KMS-11 (cell line): ENCODE data around the gene PRKACA.

Source experiments
- H2AFZ ChIP-seq: fragments of 200-600 bp; sonication (generic); 2 replicates; pipeline ENCODE4 v1.6.1; 2016; ENCODE audit warnings: antibody characterized with exemption, mixed run types, low read depth
- H3K27ac ChIP-seq: fragments of 200-600 bp; sonication (generic); 2 replicates; pipeline ENCODE4 v1.6.1; 2016; ENCODE audit warnings: mild to moderate bottlenecking, mixed run types
- H3K27me3 ChIP-seq: fragments of 200-600 bp; sonication (generic); 2 replicates; pipeline ENCODE4 v1.6.1; 2017; ENCODE audit warnings: mild to moderate bottlenecking, low read depth, mixed run types, moderate library complexity; ENCODE audit not compliant: insufficient read depth
- H3K36me3 ChIP-seq: fragments of 200-600 bp; sonication (generic); 2 replicates; pipeline ENCODE4 v1.6.1; 2017; ENCODE audit warnings: mild to moderate bottlenecking, mixed run types; ENCODE audit not compliant: insufficient read depth
- H3K4me1 ChIP-seq: fragments of 200-600 bp; sonication (generic); 2 replicates; pipeline ENCODE4 v1.6.1; 2016; ENCODE audit warnings: mild to moderate bottlenecking, low read depth, mixed run types; ENCODE audit not compliant: poor library complexity, severe bottlenecking
- H3K4me2 ChIP-seq: fragments of 200-600 bp; sonication (generic); 2 replicates; pipeline ENCODE4 v1.7.0; 2016; ENCODE audit warnings: mild to moderate bottlenecking, mixed run types
- H3K4me3 ChIP-seq: fragments of 200-600 bp; sonication (generic); IDR thresholded peaks from 2 replicates; pipeline ENCODE4 v1.6.1; 2017; ENCODE audit warnings: low read depth, low read length, mixed read lengths; ENCODE audit not compliant: insufficient read depth
- H3K79me2 ChIP-seq: fragments of 200-600 bp; sonication (generic); 2 replicates; pipeline ENCODE4 v1.6.1; 2016; ENCODE audit warnings: low read depth, mixed run types; ENCODE audit not compliant: insufficient read depth
- H3K9ac ChIP-seq: fragments of 200-600 bp; sonication (generic); 2 replicates; pipeline ENCODE4 v1.6.1; 2016; ENCODE audit warnings: mild to moderate bottlenecking, mixed run types
- H4K20me1 ChIP-seq: fragments of 200-600 bp; sonication (generic); 2 replicates; pipeline ENCODE4 v1.6.1; 2016; ENCODE audit warnings: mild to moderate bottlenecking, mixed run types; ENCODE audit not compliant: insufficient read depth
- TF ChIP-seq, protein P1 (sequence below): fragments of 200-600 bp; sonication (generic); conservative IDR thresholded peaks from 2 replicates; pipeline ENCODE4 v1.6.1; 2017; ENCODE audit warnings: low read depth, mild to moderate bottlenecking, antibody characterized with exemption, low read length, moderate library complexity, mixed read lengths

PRKACA gene

GRCh38 chr19:14117668-14118164, at the start of gene PRKACA:
Gene PRKACA, minus strand, starts transcription at chr19:14117762. Its CDS starts 215 bp downstream, at chr19:14117547.
- Histone ChIP-seq H3K27me3 (no peaks in the 10 kb centered on the region), H3K27ac (no peak within 1 kb of the TSS), H3K4me3 (no peak within 1 kb of the TSS), H4K20me1 (no peaks in the 10 kb centered on the region), H3K4me2 (peak within 1 kb of the TSS; percentile 82), H3K9ac (peak within 1 kb of the TSS; percentile 18; the same call in 1 of the 2 replicates), H3K36me3 (no peaks in the 10 kb centered on the region), H2AFZ (peak within 1 kb of the TSS; percentile 34; the same call in 1 of the 2 replicates), H3K79me2 (no peaks in the 10 kb centered on the region; the same call in 1 of the 2 replicates), H3K4me1 (peaks cover 10% of the 10 kb centered on the region)
- TF ChIP-seq, protein P1, sequence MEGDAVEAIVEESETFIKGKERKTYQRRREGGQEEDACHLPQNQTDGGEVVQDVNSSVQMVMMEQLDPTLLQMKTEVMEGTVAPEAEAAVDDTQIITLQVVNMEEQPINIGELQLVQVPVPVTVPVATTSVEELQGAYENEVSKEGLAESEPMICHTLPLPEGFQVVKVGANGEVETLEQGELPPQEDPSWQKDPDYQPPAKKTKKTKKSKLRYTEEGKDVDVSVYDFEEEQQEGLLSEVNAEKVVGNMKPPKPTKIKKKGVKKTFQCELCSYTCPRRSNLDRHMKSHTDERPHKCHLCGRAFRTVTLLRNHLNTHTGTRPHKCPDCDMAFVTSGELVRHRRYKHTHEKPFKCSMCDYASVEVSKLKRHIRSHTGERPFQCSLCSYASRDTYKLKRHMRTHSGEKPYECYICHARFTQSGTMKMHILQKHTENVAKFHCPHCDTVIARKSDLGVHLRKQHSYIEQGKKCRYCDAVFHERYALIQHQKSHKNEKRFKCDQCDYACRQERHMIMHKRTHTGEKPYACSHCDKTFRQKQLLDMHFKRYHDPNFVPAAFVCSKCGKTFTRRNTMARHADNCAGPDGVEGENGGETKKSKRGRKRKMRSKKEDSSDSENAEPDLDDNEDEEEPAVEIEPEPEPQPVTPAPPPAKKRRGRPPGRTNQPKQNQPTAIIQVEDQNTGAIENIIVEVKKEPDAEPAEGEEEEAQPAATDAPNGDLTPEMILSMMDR, result no peak

GRCh38 chr19:14166999-14167575, 49.5 kb upstream of the PRKACA start:
- H4K20me1 ChIP-seq, result no peaks in the 10 kb centered on the region
- no peak overlapping the region for H3K4me2 ChIP-seq
- TF ChIP-seq, protein P1, result no peak
- no peak overlapping the region for H3K9ac ChIP-seq
- H3K79me2 ChIP-seq, result no peaks in the 10 kb centered on the region
- no peak overlapping the region for H2AFZ ChIP-seq
- H3K4me1 ChIP-seq, result no peaks in the 10 kb centered on the region
- no peak overlapping the region for H3K4me3 ChIP-seq
- H3K27me3 ChIP-seq, result no peaks in the 10 kb centered on the region
- H3K36me3 ChIP-seq, result no peaks in the 10 kb centered on the region
- H3K27ac ChIP-seq, result no peak overlapping the region

DNA sequence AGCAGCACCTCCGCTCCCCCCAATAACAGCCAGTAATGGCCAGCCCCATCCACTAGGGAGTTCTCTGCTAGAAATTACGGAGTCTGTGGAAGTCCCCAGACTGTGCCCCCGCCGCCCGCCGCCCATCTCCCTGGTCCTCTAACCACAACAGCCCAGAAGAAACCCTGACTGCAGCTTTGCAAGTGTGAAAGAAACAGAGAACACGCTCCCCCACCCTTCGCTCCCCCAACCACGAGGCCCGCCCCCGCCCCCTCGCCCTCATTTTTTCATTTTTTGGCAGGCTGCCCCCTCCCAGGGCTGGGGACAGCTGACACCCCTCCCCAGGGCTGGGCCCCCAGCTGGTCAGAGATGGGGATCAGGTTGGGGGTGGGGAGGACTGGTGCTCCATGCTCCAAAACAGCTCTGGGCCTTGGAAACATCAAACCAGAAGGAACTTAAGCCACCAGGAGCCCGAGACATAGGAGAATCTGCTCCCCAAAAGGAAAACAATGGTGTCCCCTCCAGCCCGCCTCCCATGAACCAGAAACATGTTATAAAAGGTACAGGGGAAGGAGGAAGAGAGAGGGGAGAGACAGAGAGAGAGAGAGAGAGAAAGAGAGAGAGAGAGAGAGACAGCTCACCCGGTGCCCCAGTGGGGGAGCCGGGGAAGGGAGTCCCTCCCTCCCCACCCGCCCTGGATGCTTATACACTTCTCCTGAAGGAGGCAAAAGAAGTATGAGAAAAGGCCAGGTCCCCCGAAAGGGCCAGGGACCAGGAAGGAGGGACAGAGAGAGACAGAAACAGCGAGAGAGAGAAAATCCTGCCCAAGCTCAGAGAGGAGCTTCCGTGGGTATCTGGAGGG, 48.6 kb upstream of the PRKACA start:
- H3K4me3 ChIP-seq, result no peak overlapping the region
- no peak overlapping the region for H2AFZ ChIP-seq
- H4K20me1 ChIP-seq, result no peaks in the 10 kb centered on the region
- H3K4me1 ChIP-seq, result no peaks in the 10 kb centered on the region
- no peak overlapping the region for H3K9ac ChIP-seq
- H3K79me2 ChIP-seq, result no peaks in the 10 kb centered on the region
- H3K27me3 ChIP-seq, result no peaks in the 10 kb centered on the region
- no peak overlapping the region for H3K27ac ChIP-seq
- no peak overlapping the region for H3K4me2 ChIP-seq
- no peaks in the 10 kb centered on the region for H3K36me3 ChIP-seq
- TF ChIP-seq, protein P1, result no peak

DNA sequence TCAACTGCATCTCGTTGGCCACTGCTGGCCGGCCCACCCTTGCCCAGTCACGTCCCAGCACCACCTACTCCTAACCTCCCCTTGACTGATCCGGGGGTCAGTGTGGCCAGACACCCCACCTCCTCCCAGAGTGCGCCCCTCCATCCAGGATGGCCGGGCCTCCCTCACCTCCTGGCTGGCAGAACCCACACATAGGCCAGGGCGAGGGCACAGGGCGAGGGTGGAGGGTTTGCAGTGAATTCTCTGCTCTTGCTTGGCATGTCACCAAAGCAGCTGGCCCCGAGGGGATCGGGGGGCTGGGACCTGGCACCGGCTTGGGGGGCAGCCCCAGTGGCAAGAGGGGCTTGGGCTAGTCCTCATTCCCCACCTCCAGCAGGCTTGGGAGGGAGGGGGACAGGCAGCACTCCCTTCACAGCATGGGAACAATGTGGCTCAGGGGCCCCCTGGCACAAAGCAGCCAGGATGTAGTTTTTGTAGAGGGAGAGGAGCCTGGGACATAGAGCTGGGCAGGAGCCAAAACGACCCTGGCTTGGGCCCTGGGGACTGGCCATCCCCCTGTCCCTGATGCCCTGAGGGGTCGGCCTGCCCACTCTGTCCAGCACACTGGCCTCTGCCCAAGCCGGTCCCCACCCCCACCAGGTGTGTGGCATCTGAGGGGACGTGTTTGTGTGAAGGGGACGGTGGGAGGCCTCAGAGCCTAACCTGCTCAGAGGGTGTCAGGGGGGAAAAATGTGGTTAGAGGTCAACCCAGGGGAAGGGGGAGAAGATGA, 47.3 kb upstream of the PRKACA start:
- H2AFZ ChIP-seq, result no peak overlapping the region
- TF ChIP-seq, protein P1, result no peak
- no peak overlapping the region for H3K9ac ChIP-seq
- no peaks in the 10 kb centered on the region for H4K20me1 ChIP-seq
- H3K4me1 ChIP-seq, result no peaks in the 10 kb centered on the region
- no peaks in the 10 kb centered on the region for H3K27me3 ChIP-seq
- H3K4me3 ChIP-seq, result no peak overlapping the region
- H3K79me2 ChIP-seq, result no peaks in the 10 kb centered on the region
- H3K27ac ChIP-seq, result no peak overlapping the region
- no peak overlapping the region for H3K4me2 ChIP-seq
- H3K36me3 ChIP-seq, result no peaks in the 10 kb centered on the region
